Activated B cell treated with CpG ODN at 0.5 μM for 24 hours (primary cell): ENCODE data around the gene BRCA1. TPM values are rescaled to one million over a fixed set of nuclear protein-coding genes. Genes with fewer than 3 reads are reported as not detected.
"Not testable (repeated sequence)": the region's sequence is repeated elsewhere in the genome, so short reads cannot be mapped to it uniquely, and the experiment has no call there.

Experiments used
- ATAC-seq: fragments of 200-7000 bp; cut with Tn5 transposase; one replicate; pipeline ENCODE4 v1.10.0; 2021; ENCODE audit warnings: low read depth, mild to moderate bottlenecking, moderate library complexity
- CTCF ChIA-PET: fragments of 350-600 bp; sonication (Branson Sonifier 250); formaldehyde crosslinking; loops from one replicate; lab custom pipeline; 2021; ENCODE audit warnings: antibody characterized with exemption; lab: Charles Lee
- POLR2A ChIA-PET: fragments of 350-600 bp; sonication (Branson Sonifier 250); formaldehyde crosslinking; loops from one replicate; lab custom pipeline; 2021; ENCODE audit warnings: antibody characterized with exemption; lab: Charles Lee
- DNase-seq: peaks from one replicate; pipeline ENCODE4 v3.0.0; 2022
- H3K27ac Mint-ChIP-seq: one replicate; pipeline ENCODE4 v1.8.0; 2020; ENCODE audit warnings: mixed read lengths
- H3K27me3 Mint-ChIP-seq: one replicate; pipeline ENCODE4 v1.8.0; 2021; ENCODE audit warnings: mixed read lengths
- H3K36me3 Mint-ChIP-seq: one replicate; pipeline ENCODE4 v1.8.0; 2021; ENCODE audit warnings: low read depth, mixed read lengths
- H3K4me1 Mint-ChIP-seq: one replicate; pipeline ENCODE4 v1.8.0; 2021; ENCODE audit warnings: mixed read lengths
- H3K4me3 Mint-ChIP-seq: one replicate; pipeline ENCODE4 v1.8.0; 2020; ENCODE audit warnings: mild to moderate bottlenecking, mixed read lengths
- H3K9me3 Mint-ChIP-seq: one replicate; pipeline ENCODE4 v1.8.0; 2020; ENCODE audit warnings: mixed read lengths
- CTCF ChIP-seq: fragments of 200-600 bp; IDR thresholded peaks from one replicate; pipeline ENCODE4 v1.8.0; 2022; ENCODE audit warnings: antibody characterized with exemption, mild to moderate bottlenecking
- intact Hi-C: fragments of 100-400 bp; cut with micrococcal nuclease; formaldehyde crosslinking; loops from one replicate; pipeline ENCODE4 v1.15.1; 2024
- total RNA-seq: library from RNA; stranded (reverse); gene quantifications from 2 replicates; pipeline ENCODE4 v1.2.3, GENCODE V29; 2022

BRCA1 gene
- total RNA-seq, 1 donor from 2014 or later: 13.3 TPM

GRCh38 chr17:43169561-43170139, 44.5 kb upstream of the BRCA1 start:
- no peak overlapping the region for H3K27ac Mint-ChIP-seq
- no peak overlapping the region for H3K4me3 Mint-ChIP-seq
- intact Hi-C loops: loop anchor here (1.0 to 2.0 kb wide), 6 partner anchors 44 to 491 kb away; partner anchors contain the start of genes BRCA1, DHX8, PSME3 and RPL27
- ATAC-seq: peak; percentile 11
- peaks cover 17% of the 10 kb centered on the region for H3K36me3 Mint-ChIP-seq
- H3K27me3 Mint-ChIP-seq: no peaks in the 10 kb centered on the region
- peaks cover 5% of the 10 kb centered on the region for H3K4me1 Mint-ChIP-seq
- CTCF ChIA-PET: no interaction called here
- TF ChIP-seq CTCF: no peak
- POLR2A ChIA-PET: interaction anchor here (0.5 to 2.0 kb wide), 12 partner anchors 18 to 336 kb away, joined by 3 to 26 read pairs (median 6); partner anchors contain the start of genes BRCA1, DHX8, PSME3 and RPL27
- H3K9me3 Mint-ChIP-seq: no peaks in the 10 kb centered on the region
- peak; percentile 21 for DNase-seq

GRCh38 chr17:43165971-43166370, 40.8 kb upstream of the BRCA1 start:
- DNase-seq, H3K27me3 Mint-ChIP-seq, intact Hi-C loops, ATAC-seq, CTCF ChIA-PET, POLR2A ChIA-PET, H3K9me3 Mint-ChIP-seq, H3K4me1 Mint-ChIP-seq, H3K4me3 Mint-ChIP-seq, H3K27ac Mint-ChIP-seq: not testable (repeated sequence)
- peaks cover 27% of the 10 kb centered on the region for H3K36me3 Mint-ChIP-seq

GRCh38 chr17:43159957-43160356, 34.8 kb upstream of the BRCA1 start:
- POLR2A ChIA-PET, H3K9me3 Mint-ChIP-seq, H3K27ac Mint-ChIP-seq, DNase-seq, intact Hi-C loops, ATAC-seq, H3K27me3 Mint-ChIP-seq, CTCF ChIA-PET, H3K4me3 Mint-ChIP-seq, H3K4me1 Mint-ChIP-seq: not testable (repeated sequence)
- peaks cover 26% of the 10 kb centered on the region for H3K36me3 Mint-ChIP-seq

- H3K9me3 Mint-ChIP-seq, DNase-seq, H3K27ac Mint-ChIP-seq, H3K4me1 Mint-ChIP-seq, ATAC-seq, intact Hi-C loops, H3K27me3 Mint-ChIP-seq, H3K4me3 Mint-ChIP-seq, POLR2A ChIA-PET, CTCF ChIA-PET: not testable (repeated sequence)
- H3K36me3 Mint-ChIP-seq: peaks cover 21% of the 10 kb centered on the region
Measured at GRCh38 chr17:43159232-43159631, 34.1 kb upstream of the BRCA1 start.

- ATAC-seq (no peak), DNase-seq (no peak)
- H3K27me3 Mint-ChIP-seq: no peaks in the 10 kb centered on the region
- no peak overlapping the region for H3K27ac Mint-ChIP-seq
- TF ChIP-seq CTCF: no peak
- intact Hi-C loops: no loop called here
- POLR2A ChIA-PET: no interaction called here
- CTCF ChIA-PET: no interaction called here
- peaks cover 7% of the 10 kb centered on the region for H3K9me3 Mint-ChIP-seq
- no peak overlapping the region for H3K4me3 Mint-ChIP-seq
- H3K36me3 Mint-ChIP-seq: peaks cover 21% of the 10 kb centered on the region
- H3K4me1 Mint-ChIP-seq: no peaks in the 10 kb centered on the region
Measured at GRCh38 chr17:43155666-43156065, 30.5 kb upstream of the BRCA1 start.

- intact Hi-C loops: not testable (repeated sequence)
- POLR2A ChIA-PET: interaction anchor here (0.6 to 1.4 kb wide), 3 partner anchors 58 to 163 kb away, joined by 3 to 13 read pairs (median 3); partner anchors contain the start of gene TMEM106A
Measured at GRCh38 chr17:43153197-43153835, 28.2 kb upstream of the BRCA1 start.

GRCh38 chr17:43151880-43152456, 26.8 kb upstream of the BRCA1 start:
- POLR2A ChIA-PET: interaction anchor here (1.4 kb wide), 1 partner anchor 164 kb away, joined by 13 read pairs; no protein-coding TSS in a partner anchor
- CTCF ChIA-PET: no interaction called here
- peaks cover 13% of the 10 kb centered on the region for H3K36me3 Mint-ChIP-seq

More at GRCh38 chr17:43153197-43153835, 28.2 kb upstream of the BRCA1 start:
- H3K27ac Mint-ChIP-seq, H3K4me3 Mint-ChIP-seq, H3K27me3 Mint-ChIP-seq, CTCF ChIA-PET, ATAC-seq, DNase-seq, H3K9me3 Mint-ChIP-seq, H3K4me1 Mint-ChIP-seq: not testable (repeated sequence)
- H3K36me3 Mint-ChIP-seq: peaks cover 13% of the 10 kb centered on the region

More at GRCh38 chr17:43151880-43152456, 26.8 kb upstream of the BRCA1 start:
- Mint-ChIP-seq H3K27ac (no peak overlapping the region), H3K9me3 (peaks cover 7% of the 10 kb centered on the region), H3K27me3 (no peaks in the 10 kb centered on the region), H3K4me1 (no peaks in the 10 kb centered on the region), H3K4me3 (no peak overlapping the region)
- ATAC-seq (no peak), DNase-seq (no peak)
- intact Hi-C loops: no loop called here
- TF ChIP-seq CTCF: no peak
